NCI-H2107 (cell line): ENCODE results near the gene TMEM35A.
"Not testable (repeated sequence)": the region's sequence is repeated elsewhere in the genome, so short reads cannot be mapped to it uniquely, and the experiment has no call there.

Experiments
- DNase-seq: peaks from one replicate; lab custom pipeline; 2025; lab: John Stamatoyannopoulos, UW

TMEM35A gene

GRCh38 chrX:101078716-101079598 lies at the start of gene TMEM35A:
TMEM35A (plus strand) TSS chrX:101078879; CDS start chrX:101079003, 124 bp downstream.
- peak; percentile 18 for DNase-seq

GRCh38 chrX:101029665-101030064 lies 49.0 kb upstream of the TMEM35A start:
- no peak for DNase-seq

- no peak for DNase-seq
Measured at GRCh38 chrX:101037231-101037630, 41.4 kb upstream of the TMEM35A start.

GRCh38 chrX:101040197-101040596 lies 38.5 kb upstream of the TMEM35A start:
- DNase-seq, result no peak

- no peak for DNase-seq
Measured at GRCh38 chrX:101051153-101051548, 27.5 kb upstream of the TMEM35A start.

GRCh38 chrX:101051549-101052302 lies 27.0 kb upstream of the TMEM35A start, which contains the start of gene TRMT2B:
TRMT2B (minus strand) TSS chrX:101052111; CDS start chrX:101042289, 9,822 bp downstream.
- peak; percentile 82 for DNase-seq

- not testable (repeated sequence) for DNase-seq
Measured at GRCh38 chrX:101056551-101056950, 22.1 kb upstream of the TMEM35A start.

- DNase-seq, result no peak
Measured at GRCh38 chrX:101057093-101057714, 21.5 kb upstream of the TMEM35A start.

- no peak for DNase-seq
Measured at GRCh38 chrX:101062176-101062575, 16.5 kb upstream of the TMEM35A start.

- no peak for DNase-seq
Measured at GRCh38 chrX:101071582-101071981, 7.1 kb upstream of the TMEM35A start.

GRCh38 chrX:101079736-101080270 lies 1.1 kb downstream of the TMEM35A start:
- no peak for DNase-seq

- no peak for DNase-seq
Measured at GRCh38 chrX:101080326-101081124, 1.8 kb downstream of the TMEM35A start.

- no peak for DNase-seq
Measured at GRCh38 chrX:101081231-101081630, 2.6 kb downstream of the TMEM35A start.

- DNase-seq, result no peak
Measured at GRCh38 chrX:101091817-101092216, 13.1 kb downstream of the TMEM35A start.

GRCh38 chrX:101097546-101098453 lies 19.1 kb downstream of the TMEM35A start, which contains the start of gene CENPI:
CENPI (plus strand) TSS chrX:101098204; CDS start chrX:101101071, 2,867 bp downstream.
- peak; percentile 90 for DNase-seq

- DNase-seq, result no peak
Measured at GRCh38 chrX:101108284-101108683, 29.6 kb downstream of the TMEM35A start.

GRCh38 chrX:101117701-101118100 lies 39.0 kb downstream of the TMEM35A start:
- no peak for DNase-seq

GRCh38 chrX:101136235-101136634 lies 57.6 kb downstream of the TMEM35A start:
- DNase-seq, result no peak
